ENCODE measurements around the gene TECPR2.

Gene TECPR2

DNA sequence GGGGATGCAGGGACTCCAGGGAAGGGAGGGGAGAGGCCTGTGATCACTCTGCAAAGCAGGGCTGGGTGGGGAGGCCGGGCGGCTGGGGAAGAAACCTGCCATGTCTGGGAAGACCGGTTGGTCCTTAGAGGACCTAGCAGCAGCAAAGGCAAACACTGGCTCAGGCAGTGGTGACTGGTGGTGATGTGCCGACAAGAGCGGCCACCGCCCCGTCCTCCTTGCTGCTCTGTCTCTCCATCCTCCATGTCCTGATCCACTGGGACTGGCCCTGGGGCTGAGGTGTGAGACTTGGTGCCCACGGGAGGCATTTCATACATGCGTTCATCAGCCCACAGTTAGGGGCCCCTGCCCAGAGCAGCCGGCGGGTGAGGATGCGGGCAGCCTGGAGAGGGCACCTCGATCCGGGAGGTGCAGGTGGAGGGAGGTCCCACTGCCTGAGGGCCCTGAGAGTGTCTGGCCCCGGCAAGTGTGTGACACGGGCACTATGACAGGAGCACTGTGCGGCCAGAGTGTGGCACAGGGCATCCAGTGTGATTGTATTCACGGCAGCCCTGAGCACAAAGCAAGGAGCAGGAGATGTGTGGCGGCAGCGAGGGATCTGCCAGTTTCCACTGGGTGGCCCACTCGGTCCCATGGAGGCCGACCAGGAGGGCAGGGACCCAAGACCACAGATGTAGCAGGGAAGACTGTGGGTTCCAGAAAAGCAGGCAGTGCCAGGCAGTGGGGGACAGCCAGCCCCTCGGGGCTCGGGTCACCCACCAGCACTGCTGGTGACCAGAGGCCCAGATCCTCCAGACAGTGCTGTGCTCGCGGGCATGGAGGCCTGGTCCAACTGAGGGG lies 133.0 kb downstream of the TECPR2 start:
- DNase-seq (ENCODE audit: low read depth in 2 of 3, low spot score in 2 of 3) = no peak

DNA sequence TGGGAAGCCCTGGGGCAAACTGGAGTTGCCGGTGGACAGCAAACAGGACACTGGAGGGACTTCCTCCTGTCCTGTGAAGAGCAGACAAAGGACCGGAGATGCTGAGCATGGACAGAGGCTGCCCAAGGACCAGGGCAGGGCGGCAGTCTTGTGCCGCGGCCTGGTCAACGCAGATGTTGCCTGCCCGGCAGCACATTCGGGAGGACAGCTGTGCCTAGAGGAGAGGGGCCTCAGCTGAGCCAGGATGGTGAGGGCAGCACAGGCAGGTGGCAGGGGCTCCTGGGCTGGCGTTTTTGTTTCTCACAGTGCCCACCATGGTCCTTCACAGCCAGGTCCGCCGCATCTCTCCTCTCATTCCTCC lies 133.6 kb downstream of the TECPR2 start:
- no peak for DNase-seq (ENCODE audit: low read depth in 2 of 3, low spot score in 2 of 3)

DNA sequence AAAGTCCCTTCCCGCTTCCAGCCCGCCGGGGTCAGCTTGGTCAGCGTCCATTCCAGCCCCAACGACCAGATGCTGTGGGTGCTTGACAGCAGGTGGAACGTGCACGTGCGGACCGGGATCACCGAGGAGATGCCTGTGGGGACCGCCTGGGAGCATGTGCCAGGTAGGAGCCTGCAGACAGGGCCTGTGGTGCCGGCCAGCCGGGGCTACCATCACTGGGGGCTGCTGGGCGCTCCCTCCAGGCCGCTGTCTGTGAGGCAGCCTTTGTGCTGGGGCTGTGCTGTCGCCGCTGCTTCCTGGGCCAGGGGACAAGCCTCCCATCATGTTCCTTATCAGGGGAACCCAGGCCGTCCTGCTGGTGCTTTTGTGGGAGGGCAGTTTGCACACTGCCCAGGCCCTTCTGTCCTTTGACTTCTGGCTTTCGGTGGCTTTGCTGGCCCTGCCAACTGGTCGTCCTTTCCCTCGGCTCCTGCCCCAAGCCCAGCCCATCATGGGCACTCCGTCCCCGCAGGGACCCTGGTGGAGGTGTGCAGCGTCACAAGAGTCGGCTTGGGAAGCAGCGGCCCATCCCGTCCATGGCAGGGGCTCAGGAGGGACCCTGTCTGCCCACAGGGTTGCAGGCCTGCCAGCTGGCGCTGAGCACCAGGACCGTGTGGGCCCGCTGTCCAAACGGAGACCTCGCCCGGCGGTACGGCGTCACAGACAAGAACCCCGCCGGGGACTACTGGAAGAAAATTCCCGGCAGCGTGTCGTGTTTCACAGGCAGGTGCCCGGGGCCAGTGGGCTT lies 134.4 kb downstream of the TECPR2 start:
- no peak for DNase-seq (ENCODE audit: low read depth in 2 of 3, low spot score in 2 of 3)

DNA sequence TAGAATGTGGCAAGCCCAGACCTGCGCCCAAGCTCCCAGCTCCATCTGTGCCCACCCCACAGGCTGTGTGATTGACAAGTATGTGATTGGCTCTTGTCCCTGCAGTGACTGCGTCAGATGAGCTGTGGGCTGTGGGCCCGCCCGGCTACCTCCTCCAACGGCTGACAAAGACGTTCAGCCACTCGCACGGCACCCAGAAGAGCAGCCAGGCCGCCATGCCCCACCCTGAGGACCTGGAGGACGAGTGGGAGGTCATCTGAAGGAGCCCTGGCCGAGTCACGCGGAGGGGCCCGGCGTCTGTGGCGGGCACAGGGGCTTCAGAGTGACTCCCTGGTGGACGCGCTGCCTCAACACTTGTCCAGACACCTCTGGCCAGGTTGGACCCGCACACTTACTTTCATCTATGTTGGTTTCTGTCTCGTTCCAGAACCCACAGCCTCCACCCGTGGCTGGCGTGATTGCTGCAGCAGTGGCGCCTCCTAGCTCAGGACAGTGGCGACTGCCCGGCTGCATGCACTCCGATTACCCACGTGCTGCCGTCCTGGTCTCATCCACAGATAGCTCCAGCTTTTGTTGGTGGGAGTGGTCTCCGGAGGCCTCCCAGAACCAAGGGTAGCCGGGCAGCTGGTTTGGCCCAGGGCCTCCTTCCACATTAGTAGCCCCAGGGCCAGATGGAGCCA lies 135.4 kb downstream of the TECPR2 start:
- DNase-seq (ENCODE audit: low read depth in 2 of 3, low spot score in 2 of 3) = no peak

DNA sequence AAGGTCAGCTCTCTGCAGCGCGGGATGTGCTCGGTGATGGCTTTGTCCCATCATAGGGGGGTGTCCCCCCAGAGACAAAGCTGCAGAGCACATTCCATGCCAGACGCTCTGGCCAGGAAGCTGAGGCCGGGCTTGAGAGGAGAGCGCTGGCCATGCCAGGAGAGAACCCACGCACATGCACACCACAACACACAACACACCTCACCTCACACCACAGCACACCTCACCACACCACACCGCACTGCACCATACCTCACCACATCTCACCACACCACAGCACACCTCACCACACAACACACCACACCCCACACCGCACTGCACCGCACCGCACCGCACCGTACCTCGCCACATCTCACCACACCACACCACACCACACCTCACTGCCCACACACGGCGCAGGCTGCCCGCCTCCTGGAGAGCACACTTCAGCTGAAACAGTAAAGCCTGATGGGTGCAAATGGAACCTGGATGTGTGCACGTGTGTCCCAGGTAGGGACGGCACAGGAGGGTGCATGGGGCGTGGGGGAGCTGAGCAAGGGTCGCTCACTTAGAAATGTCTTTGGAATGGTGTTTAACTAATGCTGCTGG lies 136.0 kb downstream of the TECPR2 start:
- no peak for DNase-seq (ENCODE audit: low read depth in 2 of 3, low spot score in 2 of 3)

DNA sequence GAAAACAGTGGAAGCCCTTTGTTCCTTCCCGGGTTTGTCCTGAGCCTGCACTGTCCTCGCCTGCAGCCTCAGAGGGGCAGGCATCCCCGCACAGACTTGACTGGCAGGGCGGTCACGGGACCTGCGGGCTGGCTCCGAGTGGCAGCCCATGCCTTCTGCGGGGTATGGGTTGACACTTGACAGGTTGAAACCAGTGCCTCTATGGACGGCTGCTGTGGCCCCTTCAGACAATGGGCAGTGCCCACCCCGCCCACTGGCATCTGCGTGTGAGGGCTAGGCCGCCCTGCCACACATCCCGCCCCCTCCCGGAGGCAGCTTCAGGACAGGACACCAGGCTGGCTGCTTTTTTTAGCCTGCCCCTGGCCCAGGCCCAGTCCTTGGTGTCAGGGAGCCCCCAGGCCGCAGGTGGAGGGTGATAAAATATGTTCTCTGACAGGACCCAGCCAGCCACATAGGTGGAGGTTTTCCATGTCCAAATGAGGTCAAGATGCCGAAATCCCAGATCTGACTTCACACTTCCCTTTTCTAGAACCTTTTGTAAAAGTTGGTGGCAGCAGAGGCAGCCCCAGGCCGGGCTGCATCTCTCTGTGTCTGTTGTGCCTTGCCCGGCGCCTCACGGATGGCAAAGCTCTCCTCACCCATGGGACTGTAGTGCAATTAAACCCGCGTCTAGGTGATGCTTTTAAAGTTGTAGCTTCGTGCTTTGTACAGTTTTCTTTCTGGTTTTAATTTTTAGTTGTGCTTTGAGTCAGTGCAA lies 136.8 kb downstream of the TECPR2 start:
- DNase-seq (ENCODE audit: low read depth in 2 of 3, low spot score in 2 of 3) = no peak

DNA sequence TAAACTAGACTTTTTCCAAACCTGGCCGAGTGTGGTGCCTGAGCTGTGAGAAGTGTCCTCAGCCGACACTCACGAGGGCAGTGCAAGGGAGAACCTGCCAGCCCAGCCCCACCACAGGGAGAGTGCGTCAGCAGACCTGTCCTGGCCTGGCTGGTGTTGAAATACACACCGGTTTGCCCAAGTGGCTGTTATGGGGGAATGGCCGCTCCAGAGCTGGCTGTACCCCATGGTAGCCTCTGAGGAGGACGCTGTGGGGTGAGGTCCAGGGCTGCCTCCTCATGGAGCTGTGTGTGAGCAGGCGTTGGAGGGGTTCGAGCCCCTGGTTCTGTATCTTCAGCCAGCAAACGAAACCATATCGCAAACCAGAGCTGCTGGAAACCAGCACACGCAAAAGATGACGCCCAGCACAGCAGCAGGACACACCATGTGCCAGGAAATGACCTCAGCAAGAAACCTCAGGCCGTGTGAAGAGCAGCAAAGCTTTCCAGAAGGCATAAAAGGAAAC lies 137.5 kb downstream of the TECPR2 start:
- DNase-seq (ENCODE audit: low read depth in 2 of 3, low spot score in 2 of 3) = no peak

DNA sequence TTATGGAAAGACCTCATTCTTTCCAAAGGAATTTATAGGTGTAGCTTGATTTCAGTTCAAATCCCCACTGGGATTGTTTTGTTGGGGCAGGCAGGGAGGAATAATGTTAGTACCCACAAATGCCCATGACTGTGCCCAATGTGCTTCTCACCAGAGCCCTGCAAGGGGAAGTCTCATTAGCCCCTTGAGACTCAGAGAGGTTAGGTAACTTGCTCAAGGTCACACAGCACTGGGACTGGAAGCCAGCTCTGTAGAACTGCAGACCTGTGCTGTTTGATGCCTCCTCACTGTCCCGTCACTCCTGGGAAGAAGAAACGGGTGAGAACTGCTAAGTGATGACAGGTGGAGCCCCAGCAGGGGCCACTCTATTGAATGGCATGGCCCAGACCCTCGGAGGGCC lies 138.0 kb downstream of the TECPR2 start:
- DNase-seq (ENCODE audit: low read depth in 2 of 3, low spot score in 2 of 3) = no peak

DNA sequence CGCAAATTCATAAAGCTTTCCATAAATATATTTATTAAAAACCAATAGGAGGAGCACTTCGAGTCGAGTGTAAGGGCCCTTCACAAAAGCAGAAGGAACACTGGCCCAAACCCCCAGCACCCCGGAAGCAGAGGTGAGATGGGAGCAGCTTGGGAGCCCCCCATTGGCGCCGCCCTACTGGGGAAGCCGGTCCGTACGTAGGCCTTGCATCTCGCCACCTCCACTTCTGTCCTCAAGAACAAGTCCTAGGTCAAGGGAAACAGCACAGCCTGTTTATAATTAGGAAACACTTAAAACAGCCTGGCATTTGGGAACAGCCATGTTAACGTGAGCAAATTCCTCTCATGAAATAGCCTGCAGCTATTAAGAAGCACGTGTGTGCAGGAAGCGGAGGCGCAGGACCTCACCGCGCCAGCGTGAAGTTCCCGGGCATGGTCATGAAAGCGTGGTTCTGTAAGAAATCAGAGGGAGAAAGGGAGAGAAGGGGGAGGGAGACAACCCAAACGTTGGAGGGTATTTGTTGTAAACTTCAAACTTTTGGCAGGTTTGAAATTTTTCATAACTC lies 139.1 kb downstream of the TECPR2 start:
- DNase-seq (ENCODE audit: low read depth in 2 of 3, low spot score in 2 of 3) = no peak

DNA sequence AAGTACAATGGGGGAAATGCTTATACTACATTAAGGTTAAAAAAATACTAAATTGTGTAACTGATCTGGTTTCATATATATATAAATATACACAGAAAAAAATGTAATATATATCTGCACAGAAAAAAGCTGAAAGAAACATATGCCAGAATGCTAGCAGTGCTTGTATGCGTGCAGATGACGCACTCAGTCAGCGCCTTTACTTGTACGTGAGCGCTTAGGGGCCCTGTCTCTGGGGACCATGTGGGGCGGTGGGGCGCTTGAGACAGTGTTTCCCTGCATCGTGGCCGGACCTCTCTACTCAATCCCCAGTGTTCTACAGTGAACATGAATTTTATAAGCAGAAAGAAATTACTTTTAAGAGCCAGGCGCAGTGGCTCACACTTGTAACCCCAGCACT lies 139.8 kb downstream of the TECPR2 start:
- DNase-seq (ENCODE audit: low read depth in 2 of 3, low spot score in 2 of 3) = no peak

DNA sequence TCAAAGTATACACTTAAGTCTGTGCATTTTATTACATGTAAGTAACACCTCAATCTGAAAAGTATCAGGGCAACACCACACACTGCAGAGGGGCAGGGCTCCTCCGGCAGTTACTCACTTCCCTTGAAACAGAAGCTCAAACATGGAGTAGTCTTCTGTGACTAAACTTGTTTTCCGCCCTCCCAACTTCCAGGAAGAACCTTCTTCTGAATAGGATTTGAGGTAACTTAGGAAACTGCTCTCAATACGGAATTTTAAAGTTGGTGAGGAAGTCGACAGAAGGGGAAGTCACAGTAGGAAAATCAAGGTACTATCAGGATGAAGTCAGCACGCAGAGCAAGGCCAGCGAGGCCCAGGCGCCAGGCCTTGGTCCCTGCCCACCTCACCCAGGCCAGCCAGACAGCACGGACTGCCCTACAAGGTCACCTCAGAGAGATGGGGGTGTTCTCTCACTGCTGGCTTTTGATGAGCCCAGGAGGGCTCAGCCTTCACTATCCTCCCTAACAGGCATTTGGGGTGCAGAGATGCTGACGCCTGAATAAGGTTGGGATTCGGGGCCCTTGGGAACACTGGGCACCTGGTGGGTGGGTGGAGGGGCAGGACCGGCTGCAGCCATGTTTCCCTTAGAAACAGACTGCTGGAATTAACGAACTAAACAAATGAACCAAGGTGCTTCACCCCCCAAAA lies 141.0 kb downstream of the TECPR2 start:
- no peak for DNase-seq (ENCODE audit: low read depth in 2 of 3, low spot score in 2 of 3)

DNA sequence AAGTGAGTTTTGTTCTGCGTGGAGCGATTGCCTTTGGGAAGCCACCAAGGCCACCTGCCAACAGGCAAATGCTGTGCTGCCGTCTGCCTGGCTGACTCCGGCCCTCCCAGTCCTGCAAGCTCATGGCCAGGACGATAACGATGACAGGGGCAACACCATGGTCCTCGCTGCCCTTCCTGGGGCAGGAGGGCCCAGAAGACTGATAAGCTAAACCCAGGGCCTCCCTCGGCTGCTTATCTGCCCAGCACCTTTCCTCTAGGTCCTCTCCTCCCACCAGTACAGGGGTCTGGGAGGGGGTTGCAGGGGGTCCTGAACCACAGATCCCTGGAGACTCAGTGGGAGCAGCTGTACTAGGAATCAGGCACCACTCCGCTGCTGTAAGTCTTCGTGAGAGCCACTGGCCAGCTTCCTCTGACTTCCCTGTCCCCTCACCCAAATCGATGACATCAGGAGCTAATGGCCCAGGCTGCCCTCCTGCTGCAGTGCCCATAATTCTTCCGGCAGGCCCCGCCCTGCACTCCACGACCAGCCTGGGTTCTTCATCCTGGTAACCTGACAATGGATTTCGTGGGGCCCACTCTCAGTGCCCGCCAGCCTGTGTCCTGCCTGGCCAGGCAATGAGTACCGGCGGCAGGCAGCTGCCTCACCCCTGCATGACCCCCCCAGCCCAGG lies 141.7 kb downstream of the TECPR2 start:
- no peak for DNase-seq (ENCODE audit: low read depth in 2 of 3, low spot score in 2 of 3)

DNA sequence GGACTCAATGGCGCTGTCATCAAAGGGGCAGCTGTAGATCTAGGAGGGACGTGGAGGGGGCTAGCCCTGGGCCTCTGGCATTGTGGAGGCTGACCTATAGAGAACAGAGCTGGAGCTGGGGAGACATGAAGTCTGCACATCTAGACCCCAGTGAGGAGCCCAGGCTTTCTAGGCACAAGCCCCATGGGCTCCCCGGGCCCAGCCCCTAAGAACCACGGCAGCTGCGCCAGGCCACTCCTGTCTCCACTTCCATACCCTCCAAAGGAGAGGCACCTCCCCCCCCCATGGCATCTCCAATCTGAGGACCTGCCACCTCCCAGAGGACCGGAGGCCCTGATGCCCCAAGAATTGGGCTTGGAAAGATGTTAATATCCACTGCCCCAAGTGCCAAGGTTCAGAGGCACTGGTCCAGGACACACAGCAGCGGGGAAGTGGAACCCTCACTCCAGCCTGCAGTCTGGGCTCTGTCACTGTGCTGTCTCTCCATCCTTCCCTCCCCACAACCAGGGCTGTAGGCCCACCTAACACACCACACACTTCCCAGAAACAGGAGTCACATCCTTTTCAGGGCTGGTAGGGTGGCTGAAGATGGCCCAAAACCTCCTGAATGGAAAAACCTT lies 142.4 kb downstream of the TECPR2 start:
- no peak for DNase-seq (ENCODE audit: low read depth in 2 of 3, low spot score in 2 of 3)

DNA sequence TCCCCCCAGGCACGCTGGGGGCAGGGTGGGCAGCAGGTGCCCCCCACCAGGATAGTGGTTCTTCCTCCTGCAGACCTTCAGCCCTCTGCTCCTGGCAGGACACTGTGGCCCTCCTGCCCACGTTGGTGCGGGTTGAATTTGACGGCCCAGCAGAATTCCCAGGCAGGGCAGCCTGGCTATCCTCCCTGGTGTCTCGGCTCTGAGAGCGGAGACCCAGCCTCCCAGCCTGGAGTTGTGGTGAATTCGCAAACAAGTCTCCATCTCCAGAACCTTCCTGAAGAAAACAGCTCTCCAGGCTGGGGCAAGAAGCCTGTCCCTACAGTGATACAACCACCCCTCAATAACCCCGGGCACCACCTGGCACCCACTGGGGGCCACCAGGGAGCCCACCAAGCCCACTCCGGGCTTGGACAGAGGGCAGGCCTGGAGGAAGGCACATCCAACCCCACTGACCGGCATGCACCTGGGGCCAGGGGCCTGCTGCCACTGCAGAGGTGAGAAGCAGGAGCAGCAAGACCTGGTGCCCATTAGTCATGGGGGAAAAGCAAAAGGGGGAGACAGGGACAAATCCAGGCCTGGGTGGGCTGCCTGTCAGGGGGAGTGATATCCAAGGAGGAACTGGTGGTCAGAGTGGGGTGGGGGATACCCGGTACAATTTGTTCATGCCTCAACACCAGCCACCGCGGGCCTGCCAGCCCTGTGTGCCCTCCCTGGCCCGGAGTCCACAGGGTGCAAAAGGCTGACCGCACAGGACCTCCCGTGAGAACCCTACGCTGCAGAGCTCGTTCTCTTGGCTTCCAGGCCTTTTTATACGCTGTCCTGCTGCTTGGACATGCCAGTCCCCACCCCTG lies 143.3 kb downstream of the TECPR2 start:
- no peak for DNase-seq (ENCODE audit: low read depth in 2 of 3, low spot score in 2 of 3)

DNA sequence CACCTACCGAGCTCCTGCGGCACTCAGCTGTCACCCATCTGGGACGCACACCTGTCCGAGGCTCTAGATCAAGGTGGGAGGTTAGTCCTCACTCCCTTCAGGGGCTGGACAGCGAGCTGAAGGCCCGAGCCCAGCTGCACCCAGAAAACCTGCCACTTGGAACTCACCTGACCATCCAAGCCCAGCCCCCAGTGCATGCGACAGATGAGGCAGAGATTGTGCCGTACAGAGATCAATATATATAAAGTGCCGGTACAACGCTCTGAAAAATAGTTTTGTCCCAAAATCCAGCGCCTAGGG lies 143.8 kb downstream of the TECPR2 start:
- DNase-seq (ENCODE audit: low read depth in 2 of 3, low spot score in 2 of 3) = no peak

DNA sequence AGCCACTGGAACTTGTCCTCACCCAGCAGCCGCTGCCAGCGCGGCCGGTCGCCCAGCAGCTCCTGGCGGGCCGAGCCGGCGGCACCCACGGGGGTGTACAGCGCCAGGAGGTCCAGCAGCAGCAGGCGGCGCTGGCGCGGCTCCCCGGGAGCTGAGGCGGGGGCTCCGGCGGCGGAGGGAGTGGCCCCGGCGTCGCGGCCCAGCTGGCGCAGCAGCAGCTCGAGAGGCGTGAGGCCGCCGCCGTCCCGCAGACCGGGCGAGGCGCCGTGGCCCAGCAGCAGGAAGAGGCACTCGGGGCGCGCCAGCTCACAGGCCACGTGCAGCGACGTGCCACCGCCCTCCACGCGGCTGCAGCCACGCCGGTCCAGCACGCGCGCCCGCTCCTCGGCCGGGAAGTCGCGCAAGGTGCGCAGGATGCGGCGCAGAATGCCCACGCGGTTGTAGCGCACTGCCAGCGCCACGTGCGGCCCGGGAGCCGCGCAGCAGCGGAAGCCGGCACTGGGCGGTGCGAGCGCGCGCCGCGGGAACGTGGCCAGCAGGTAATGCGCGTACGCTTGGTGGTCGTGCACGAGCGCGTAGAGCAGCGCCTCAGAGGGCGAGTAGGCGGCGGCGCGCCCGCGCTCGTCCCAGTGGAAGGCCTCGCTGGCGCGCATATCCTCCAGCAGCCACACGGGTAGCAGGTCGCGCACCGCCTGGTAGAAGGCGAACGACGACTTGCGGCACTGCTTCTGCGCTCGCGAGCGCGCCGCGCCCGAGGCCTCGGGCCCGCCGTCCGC lies 144.5 kb downstream of the TECPR2 start:
- DNase-seq (ENCODE audit: low read depth in 2 of 3, low spot score in 2 of 3) = no peak

DNA sequence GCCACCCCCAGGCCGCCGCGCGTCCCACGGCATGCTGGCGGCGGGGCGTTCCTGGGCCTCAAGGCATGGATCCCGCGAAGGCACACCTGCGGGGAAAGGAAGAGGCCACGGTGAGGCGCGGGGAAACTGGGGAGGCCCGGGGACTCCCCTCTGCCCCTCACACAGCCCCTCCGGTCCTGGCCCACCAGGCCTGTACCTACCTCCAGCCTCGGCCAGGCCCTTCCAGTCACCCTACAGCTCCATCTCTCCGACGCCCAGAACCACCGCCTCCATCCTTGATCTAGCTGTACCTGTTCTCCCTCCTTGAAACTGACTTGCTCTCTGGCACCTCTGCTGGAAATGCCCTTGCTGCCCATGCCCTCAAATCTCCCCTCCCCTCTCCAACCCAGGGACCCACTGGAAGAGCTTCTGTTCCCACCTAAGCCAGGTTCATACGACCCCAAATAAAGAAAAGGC lies 145.1 kb downstream of the TECPR2 start:
- DNase-seq (ENCODE audit: low read depth in 2 of 3, low spot score in 2 of 3) = no peak

Data from activated CD8-positive, alpha-beta memory T cell treated with anti-CD3 and anti-CD28 coated beads for 48 hours (primary cell).